GM18526 (cell line): ENCODE data around the gene PAX5.

Source experiments
- POLR2A ChIP-seq: IDR thresholded peaks from 3 replicates; pipeline ENCODE4 v1.6.1; 2011; ENCODE audit not compliant: insufficient read length; ENCODE audit errors: extremely low read depth

Gene PAX5

DNA sequence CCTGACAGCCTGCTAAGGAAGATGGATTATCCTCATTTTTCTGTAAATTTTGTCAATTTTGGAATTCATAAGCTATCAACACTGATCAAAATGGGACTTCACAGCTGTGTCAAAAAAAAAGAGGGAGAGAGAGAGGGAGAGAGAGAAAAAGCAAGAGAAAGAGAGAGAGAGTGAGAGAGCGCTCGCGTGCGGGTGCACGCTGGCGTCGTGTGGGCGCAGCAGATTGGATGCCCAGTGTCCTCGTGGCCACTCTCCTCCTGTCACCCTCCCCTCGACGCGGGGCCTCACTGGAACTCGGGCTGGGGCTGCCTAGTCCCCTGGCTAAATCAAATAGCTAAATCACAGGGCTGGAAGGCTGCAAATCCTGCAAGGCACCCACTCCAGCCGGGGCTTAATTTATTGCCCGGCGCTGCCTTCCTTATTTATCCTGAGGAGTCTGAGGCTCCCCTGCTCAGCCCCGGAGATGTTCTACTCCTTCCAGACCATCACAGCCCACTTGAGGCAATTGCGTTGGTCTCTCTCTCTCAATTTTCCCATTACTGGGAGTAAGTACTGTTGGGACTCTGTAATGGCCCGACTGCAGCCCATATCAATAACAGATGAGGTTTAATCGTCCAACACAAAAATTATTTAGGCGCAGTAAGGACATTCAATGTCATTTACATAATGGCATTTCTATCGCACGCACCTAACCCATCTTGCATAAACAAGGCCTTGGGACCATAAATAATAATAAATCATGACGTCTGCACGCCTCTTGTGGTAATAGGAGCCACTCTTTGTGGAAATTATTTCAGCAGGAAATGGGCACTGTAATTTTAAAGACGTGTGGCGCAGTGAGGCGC lies 94.2 kb downstream of the PAX5 start:
- TF ChIP-seq POLR2A = no peak

DNA sequence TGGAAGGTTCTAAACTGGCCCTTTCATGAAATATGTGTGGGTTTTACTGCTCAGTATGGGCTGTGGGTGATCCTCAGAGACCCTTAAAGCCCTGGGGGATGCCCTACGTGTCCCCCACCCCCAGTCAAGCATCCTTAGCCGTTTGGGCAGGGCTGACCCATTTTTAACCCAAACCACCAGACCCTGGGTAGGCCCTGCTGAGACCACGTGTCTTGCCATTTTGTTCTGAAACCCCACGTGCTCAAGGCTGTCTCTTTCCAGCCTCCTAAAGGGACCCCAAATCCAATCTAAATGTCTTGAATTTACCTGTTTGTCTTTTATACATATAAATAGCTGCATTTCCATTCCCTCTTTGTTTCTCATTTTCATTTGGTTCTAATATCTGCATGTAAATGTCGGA lies 94.9 kb downstream of the PAX5 start:
- TF ChIP-seq POLR2A = no peak

DNA sequence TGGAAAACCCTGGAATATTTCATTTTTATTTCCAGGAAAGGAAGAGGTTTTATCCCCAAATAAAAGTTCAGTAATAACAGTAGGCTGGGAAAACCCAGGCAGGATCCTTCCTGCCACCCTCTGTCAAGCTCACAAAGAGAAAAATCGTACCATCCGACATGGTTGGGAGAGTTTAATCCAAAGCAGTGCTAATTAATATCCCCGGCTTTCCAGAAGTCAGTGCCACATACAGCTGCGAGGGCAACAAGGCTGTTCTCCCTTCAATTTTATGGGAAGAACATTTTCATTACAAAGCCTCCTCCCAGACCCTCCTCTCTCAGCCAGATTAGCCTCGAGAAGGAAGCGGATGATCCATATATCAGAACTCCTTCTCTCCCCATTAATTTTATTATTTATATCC lies 95.5 kb downstream of the PAX5 start:
- TF ChIP-seq POLR2A = no peak

DNA sequence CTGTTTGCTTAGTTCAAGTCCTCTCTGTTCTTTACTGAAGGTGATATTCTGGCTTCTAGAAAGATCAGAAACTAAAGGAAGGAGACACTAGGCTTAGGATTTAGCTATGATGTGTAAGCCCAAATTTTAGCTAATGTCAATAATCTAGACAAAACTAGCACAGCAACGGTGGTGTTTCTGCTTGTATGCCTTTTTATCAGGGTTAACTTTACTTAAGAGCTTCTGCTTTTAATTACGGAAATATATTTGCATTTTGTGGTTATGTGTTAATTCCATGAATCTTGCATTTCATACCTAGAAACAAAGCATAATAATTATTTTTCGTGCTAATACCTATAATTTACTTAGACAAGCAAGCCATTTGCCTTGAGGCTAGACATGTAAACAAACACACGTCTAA lies 96.1 kb downstream of the PAX5 start:
- no peak for TF ChIP-seq POLR2A

DNA sequence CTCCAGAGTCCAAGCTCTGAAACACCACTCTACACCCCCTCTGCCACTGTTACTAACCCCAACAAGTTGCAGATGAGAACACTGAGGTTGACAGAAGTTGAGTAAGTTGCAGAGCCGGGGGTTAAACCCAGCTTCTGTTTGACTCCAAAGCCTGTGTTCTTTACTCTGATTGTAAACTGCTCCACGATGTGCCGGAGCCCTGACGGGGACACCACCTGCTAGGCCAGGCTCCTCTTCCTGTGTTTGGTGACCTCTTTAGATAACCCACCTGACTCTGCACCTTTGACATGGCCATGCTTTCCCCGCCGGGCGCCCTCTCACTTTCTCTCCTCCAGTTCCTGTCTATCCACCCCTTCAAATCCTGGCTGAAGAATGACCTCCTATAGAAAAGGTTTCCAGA lies 96.7 kb downstream of the PAX5 start:
- TF ChIP-seq POLR2A = no peak

DNA sequence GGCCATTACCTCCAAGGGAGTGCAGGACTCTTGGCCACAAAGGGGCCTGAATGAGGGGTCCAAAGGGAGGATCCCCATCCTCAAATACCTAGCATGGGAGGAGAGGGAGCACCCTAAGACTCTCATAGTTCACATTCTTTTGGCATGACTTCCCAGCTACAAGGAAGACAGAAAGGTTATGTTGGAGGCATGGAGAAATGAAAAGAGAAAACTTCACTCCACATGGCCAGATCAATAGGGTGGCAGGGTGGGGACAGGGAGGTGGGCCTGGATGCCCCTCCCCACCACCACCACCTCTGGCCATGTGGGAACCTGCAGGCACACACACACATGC lies 97.6 kb downstream of the PAX5 start:
- TF ChIP-seq POLR2A = no peak

DNA sequence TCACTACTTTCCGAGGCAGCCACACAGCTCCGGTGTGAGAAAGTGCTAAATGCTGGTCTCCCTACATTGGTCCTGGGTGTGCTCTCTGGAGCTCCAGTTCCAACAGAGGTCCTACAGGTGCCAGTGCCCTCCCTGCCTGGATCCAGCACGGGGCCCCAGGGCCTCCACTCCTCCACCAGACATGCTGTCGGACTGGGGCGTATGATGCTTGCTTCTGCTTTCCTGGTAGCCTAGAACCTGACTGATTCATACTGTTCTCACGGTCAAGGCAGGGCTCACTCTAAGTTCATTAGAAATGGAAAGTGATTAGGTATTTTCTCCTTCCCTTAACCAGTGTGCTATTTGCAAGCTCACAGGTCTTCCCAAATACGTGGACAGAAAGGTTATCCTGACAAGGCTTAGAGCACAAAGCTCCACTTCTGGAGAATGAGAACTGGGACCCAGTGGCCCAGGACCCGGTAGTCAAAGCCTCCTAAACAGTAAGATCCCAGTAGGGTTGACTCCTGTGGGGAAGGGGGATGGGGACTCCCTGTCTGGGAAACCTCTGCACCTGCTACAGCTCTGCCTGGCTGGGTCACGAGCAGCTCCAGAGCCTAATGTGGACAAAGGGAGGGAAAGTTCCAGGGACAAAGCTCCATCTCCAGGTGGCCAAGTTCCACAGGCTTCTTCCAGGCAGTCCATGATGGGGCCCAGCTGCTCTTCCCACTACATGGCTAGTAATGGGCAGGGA lies 98.1 kb downstream of the PAX5 start:
- TF ChIP-seq POLR2A = no peak

DNA sequence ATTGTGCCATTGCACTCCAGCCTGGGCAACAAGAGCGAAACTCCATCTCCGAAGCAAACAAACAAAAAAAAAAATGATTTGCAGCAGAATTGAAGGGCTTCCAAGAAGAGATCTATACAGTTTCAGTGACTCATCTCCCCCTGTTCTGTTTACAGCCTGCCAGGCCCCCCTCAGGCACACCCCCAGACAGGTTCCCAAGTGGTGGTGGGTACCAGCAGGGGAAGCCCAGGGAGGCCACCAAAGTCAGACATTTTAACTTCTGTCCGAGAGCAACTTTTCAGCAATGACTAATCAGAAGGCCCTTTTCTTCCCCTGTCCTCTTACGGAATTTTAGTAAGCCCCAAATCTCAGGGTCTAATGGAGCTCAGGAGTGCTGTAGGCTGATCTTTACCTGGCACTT lies 98.7 kb downstream of the PAX5 start:
- no peak for TF ChIP-seq POLR2A

DNA sequence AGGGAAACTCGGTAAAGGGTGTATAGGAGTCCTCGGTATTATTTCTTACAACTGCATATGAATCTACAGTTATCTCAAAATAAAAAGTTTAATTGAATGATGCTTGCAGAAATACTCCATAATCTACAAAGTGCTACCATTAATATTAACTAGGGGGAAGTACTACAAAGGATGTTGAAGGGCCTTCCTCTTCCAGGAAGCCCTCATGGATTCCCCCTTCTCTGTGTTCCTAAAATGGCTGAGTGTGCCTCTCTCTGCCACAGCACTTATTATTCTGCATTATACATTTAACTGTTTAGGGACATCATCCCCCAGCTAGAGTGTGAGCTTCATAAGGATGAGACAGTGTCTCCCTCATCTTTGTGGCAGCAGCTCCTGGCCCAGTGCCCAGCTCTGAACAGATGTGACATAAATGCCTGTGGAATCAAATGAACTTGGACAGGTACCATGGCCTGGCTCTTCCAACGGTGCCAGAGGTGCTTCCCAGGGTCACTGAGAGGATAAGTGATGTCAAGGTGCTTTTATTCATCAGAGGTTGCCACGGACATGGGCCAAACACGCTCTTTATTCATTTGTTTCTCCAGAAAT lies 99.5 kb downstream of the PAX5 start:
- TF ChIP-seq POLR2A = no peak

DNA sequence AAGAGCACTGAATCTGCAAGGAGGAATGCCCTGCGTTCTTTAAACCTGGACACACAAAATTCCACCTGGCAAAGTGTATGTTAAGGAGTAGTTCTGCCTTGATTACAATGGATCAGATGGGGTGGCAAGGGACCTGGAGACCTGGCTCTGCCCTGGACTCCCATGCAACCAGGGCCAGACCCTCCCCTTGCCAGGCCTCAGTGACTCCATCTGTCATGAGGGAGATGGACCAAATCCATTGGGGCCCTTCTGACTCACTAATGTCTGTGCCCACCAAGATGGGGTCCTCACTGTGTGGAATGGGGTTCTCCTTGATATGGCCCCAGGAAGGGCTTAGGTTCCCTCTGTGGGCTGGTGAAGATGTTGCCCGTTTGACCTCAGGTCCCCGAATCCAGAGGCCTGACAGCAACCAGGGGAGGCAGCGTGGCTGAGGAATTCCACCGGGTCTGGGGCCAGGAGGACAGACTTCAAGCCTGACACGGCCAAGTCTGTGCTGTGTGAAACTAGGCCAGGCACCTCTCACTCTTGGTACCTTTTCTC lies 100.3 kb downstream of the PAX5 start:
- no peak for TF ChIP-seq POLR2A

DNA sequence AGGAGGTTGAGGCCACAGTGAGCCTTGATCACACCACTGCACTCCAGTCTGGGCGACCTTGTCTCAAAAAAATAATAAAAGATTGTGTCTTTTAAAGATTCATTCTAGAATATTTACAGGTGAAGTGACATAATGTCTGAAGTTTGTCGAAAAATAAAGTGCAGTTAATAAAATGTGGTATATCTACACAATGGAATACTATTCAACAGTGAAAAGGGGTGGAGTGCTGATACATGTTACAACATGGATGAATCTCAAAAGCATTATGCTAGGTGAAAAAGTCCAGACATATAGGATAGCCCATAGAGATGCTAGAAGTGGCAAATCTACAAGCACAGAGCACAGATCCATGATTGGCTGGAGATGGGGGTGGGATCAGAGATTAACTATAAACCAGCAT lies 101.9 kb downstream of the PAX5 start:
- no peak for TF ChIP-seq POLR2A

DNA sequence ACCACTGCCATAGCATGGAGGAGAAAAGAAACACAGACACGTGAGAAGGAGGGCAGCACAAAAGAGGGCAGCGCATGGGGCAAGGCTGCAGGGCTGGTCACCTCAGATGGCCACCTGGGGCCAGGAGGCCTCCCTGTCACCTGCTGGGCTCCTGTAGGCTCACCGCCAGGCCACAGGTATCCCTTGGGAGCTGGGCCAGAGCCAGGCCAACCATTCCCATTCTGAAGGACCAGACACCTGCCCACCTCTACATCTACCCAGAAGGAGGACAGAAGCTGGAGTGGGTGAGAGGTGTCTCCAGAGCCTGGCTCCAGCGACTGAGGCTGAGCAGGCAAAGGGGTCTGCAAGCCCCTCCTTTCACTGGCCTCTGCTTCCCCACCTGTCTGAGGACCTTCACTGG lies 103.1 kb downstream of the PAX5 start:
- no peak for TF ChIP-seq POLR2A

DNA sequence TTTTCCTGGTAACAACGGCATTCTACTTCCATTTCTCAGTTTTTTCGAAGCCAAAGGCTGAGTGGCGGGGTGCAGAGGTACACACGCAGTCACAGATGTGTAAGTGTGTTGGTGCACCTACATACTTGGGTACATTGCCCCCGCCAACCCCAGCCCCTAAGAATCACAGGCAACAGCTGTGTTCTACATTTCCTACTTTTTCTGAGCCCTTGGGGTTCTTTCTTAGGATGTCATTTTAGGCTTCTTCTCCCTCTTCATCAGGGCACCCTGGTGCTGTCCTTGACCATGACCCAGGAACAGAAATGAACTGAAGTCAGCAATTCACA lies 104.8 kb downstream of the PAX5 start:
- TF ChIP-seq POLR2A = no peak

DNA sequence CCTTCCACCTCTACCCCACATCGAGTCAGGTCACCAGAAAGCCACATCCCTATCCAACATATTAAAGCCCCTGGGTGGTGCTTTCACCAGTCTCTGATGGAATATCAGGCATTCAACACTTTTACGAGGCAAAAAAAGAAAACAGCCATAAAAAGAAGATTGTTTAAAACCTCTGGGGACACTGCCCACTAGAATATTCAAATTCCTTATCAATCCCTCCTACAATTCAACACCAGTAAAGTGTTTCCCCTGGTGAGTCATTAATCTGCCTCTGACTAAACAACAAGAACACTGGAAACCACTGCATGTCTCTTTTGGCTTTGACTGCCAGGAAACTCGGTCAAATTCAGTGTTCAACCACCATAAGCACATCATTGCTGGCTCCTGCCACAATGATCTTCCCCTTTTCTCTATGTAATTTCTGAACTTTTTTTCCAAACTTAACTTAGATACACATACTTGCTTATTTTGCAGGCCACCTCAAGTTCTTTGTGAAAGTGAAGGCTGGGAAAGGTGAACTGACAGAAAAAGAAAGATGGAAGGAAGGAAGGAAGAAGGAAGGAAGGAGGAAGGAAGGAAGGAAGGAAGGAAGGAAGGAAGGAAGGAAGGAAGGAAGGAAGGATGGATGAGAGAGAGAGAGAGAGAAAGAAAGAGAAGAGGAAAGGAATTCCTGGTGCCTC lies 105.3 kb downstream of the PAX5 start:
- TF ChIP-seq POLR2A = no peak

DNA sequence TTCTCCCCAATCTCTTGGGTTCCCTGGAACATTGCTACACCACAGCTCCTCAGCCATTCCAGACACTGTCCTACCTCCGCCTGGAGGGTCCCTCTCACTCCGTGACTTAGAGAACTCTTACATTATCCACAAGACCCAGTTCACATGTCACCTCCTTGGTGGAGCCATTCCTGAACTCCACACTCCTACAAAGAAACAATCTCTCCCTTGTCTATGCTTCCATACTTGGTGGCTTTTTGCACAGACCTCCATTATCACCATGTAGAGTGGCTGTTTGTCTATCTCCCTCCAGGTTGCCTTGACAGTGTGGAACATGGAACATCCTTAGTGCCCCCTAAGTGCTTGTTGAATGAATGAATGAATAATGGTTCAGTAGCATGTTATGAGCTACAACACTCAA lies 105.9 kb downstream of the PAX5 start:
- TF ChIP-seq POLR2A = no peak
